Muscle layer of colon (tissue), 2 donors: Measurements from ENCODE around the gene POLR1H.
"Not testable (repeated sequence)": the region's sequence is repeated elsewhere in the genome, so short reads cannot be mapped to it uniquely, and the experiment has no call there.

Source experiments
- H3K27ac ChIP-seq: one replicate; pipeline ENCODE4 v1.7.0; 2013; ENCODE audit warnings: low read depth, mild to moderate bottlenecking, low read length, moderate library complexity
- H3K27me3 ChIP-seq, 2 donors: one replicate each; pipeline ENCODE4 v1.7.0; 2013; ENCODE audit warnings: low read length in 2 of 2, mild to moderate bottlenecking in 2 of 2; ENCODE audit not compliant: insufficient read depth in 2 of 2, control insufficient read depth in 1 of 2
- H3K36me3 ChIP-seq: one replicate; pipeline ENCODE4 v1.7.0; 2013; ENCODE audit warnings: mild to moderate bottlenecking, low read length; ENCODE audit not compliant: insufficient read depth
- H3K4me1 ChIP-seq: one replicate; pipeline ENCODE4 v1.7.0; 2013; ENCODE audit warnings: mild to moderate bottlenecking, low read length; ENCODE audit not compliant: insufficient read depth
- H3K4me3 ChIP-seq, 2 donors: one replicate each; pipeline ENCODE4 v1.7.0; 2013; ENCODE audit warnings: low read length in 2 of 2, low read depth in 1 of 2, mild to moderate bottlenecking in 1 of 2, moderate library complexity in 1 of 2
- H3K9ac ChIP-seq: one replicate; pipeline ENCODE4 v1.7.0; 2013; ENCODE audit warnings: low read length
- H3K9me3 ChIP-seq: one replicate; pipeline ENCODE4 v1.7.0; 2013; ENCODE audit warnings: mild to moderate bottlenecking, low read length
- donor health status: abdominal sarcoma.
- donor health status: Adenocarcinoma of cecum.

The POLR1H gene

GRCh38 chr6:30061092-30061857, at the start of gene POLR1H:
TSS of gene POLR1H (plus strand) at chr6:30061265. CDS start at chr6:30061525, 260 bp downstream.
- Histone ChIP-seq H3K27me3 (no peaks in the 10 kb centered on the region), H3K4me1 (peaks cover 21% of the 10 kb centered on the region), H3K36me3 (peaks cover 8% of the 10 kb centered on the region), H3K9ac (peak within 1 kb of the TSS; percentile 98), H3K4me3 (peak within 1 kb of the TSS; percentile 78 to 100), H3K27ac (peak within 1 kb of the TSS; percentile 93), H3K9me3 (no peaks in the 10 kb centered on the region)

GRCh38 chr6:30013291-30013922, 47.7 kb upstream of the POLR1H start:
- Histone ChIP-seq H3K36me3 (no peaks in the 10 kb centered on the region), H3K4me3 (no peak overlapping the region), H3K9ac (no peak overlapping the region), H3K9me3 (no peaks in the 10 kb centered on the region), H3K4me1 (no peaks in the 10 kb centered on the region), H3K27me3 (peaks cover 9 to 13% of the 10 kb centered on the region in 2 donors), H3K27ac (no peak overlapping the region)

- H3K27ac ChIP-seq, result no peak overlapping the region
- H3K9me3 ChIP-seq, result no peaks in the 10 kb centered on the region
- H3K36me3 ChIP-seq, result peaks cover 3% of the 10 kb centered on the region
- H3K4me3 ChIP-seq, result no peak overlapping the region
- no peaks in the 10 kb centered on the region for H3K4me1 ChIP-seq
- H3K27me3 ChIP-seq, result no peaks in the 10 kb centered on the region
- no peak overlapping the region for H3K9ac ChIP-seq
These were observed 41.2 kb upstream of the POLR1H start for GRCh38 chr6:30019819-30020218.

- Histone ChIP-seq H3K27ac (no peak overlapping the region), H3K9ac (no peak overlapping the region), H3K4me1 (no peaks in the 10 kb centered on the region), H3K9me3 (no peaks in the 10 kb centered on the region), H3K36me3 (peaks cover 3% of the 10 kb centered on the region), H3K4me3 (no peak overlapping the region), H3K27me3 (no peaks in the 10 kb centered on the region)
These were observed 40.4 kb upstream of the POLR1H start for GRCh38 chr6:30020626-30021025.

GRCh38 chr6:30022189-30022588, 38.9 kb upstream of the POLR1H start:
- Histone ChIP-seq H3K4me3 (no peak overlapping the region), H3K9ac (no peak overlapping the region), H3K27me3 (no peaks in the 10 kb centered on the region), H3K36me3 (peaks cover 3% of the 10 kb centered on the region), H3K9me3 (no peaks in the 10 kb centered on the region), H3K4me1 (no peaks in the 10 kb centered on the region), H3K27ac (no peak overlapping the region)

- H3K27me3 ChIP-seq, H3K4me1 ChIP-seq, H3K9ac ChIP-seq, H3K36me3 ChIP-seq, H3K27ac ChIP-seq, H3K4me3 ChIP-seq, H3K9me3 ChIP-seq: not testable (repeated sequence)
These were observed 38.4 kb upstream of the POLR1H start for GRCh38 chr6:30022712-30023111.

GRCh38 chr6:30025186-30025585, 35.9 kb upstream of the POLR1H start:
- no peak overlapping the region for H3K9ac ChIP-seq
- H3K27ac ChIP-seq, result no peak overlapping the region
- no peaks in the 10 kb centered on the region for H3K9me3 ChIP-seq
- no peak overlapping the region for H3K4me3 ChIP-seq
- no peaks in the 10 kb centered on the region for H3K4me1 ChIP-seq
- peaks cover under 1% of the 10 kb centered on the region for H3K36me3 ChIP-seq
- H3K27me3 ChIP-seq, result no peaks in the 10 kb centered on the region

GRCh38 chr6:30029588-30029987, 31.5 kb upstream of the POLR1H start:
- no peaks in the 10 kb centered on the region for H3K4me1 ChIP-seq
- no peak overlapping the region for H3K27ac ChIP-seq
- H3K36me3 ChIP-seq, result no peaks in the 10 kb centered on the region
- H3K27me3 ChIP-seq, result no peaks in the 10 kb centered on the region
- H3K9ac ChIP-seq, result no peak overlapping the region
- H3K4me3 ChIP-seq, result no peak overlapping the region
- no peaks in the 10 kb centered on the region for H3K9me3 ChIP-seq

GRCh38 chr6:30031381-30031780, 29.7 kb upstream of the POLR1H start:
- no peaks in the 10 kb centered on the region for H3K9me3 ChIP-seq
- H3K27me3 ChIP-seq, result no peaks in the 10 kb centered on the region
- no peaks in the 10 kb centered on the region for H3K36me3 ChIP-seq
- H3K27ac ChIP-seq, result no peak overlapping the region
- no peak overlapping the region for H3K9ac ChIP-seq
- no peaks in the 10 kb centered on the region for H3K4me1 ChIP-seq
- H3K4me3 ChIP-seq, result no peak overlapping the region

GRCh38 chr6:30033440-30033839, 27.6 kb upstream of the POLR1H start:
- H3K4me3 ChIP-seq, H3K9me3 ChIP-seq, H3K9ac ChIP-seq, H3K4me1 ChIP-seq, H3K36me3 ChIP-seq, H3K27ac ChIP-seq, H3K27me3 ChIP-seq: not testable (repeated sequence)

- H3K9ac ChIP-seq, result no peak overlapping the region
- H3K27me3 ChIP-seq, result no peaks in the 10 kb centered on the region
- H3K4me1 ChIP-seq, result no peaks in the 10 kb centered on the region
- no peaks in the 10 kb centered on the region for H3K36me3 ChIP-seq
- H3K27ac ChIP-seq, result no peak overlapping the region
- H3K9me3 ChIP-seq, result no peaks in the 10 kb centered on the region
- H3K4me3 ChIP-seq, result no peak overlapping the region
These were observed 25.3 kb upstream of the POLR1H start for GRCh38 chr6:30035784-30036183.
